HG03159 (cell line): ENCODE measurements around the gene KCNG1.

Source experiments
- ATAC-seq: cut with Tn5 transposase; IDR thresholded peaks from one replicate; pipeline ENCODE4 v1.9.1; 2021; ENCODE audit warnings: mild to moderate bottlenecking, moderate library complexity; ENCODE audit not compliant: unreplicated experiment

The KCNG1 gene

GRCh38 chr20:51036226-51036625 lies 13.3 kb upstream of the KCNG1 start:
- ATAC-seq, result no peak

- ATAC-seq, result no peak
Observed at GRCh38 chr20:51034988-51035656, 12.2 kb upstream of the KCNG1 start.

GRCh38 chr20:51034476-51034875 lies 11.6 kb upstream of the KCNG1 start:
- ATAC-seq, result no peak

- ATAC-seq, result no peak
Observed at GRCh38 chr20:51029963-51030920, 7.3 kb upstream of the KCNG1 start.

GRCh38 chr20:51029556-51029955 lies 6.6 kb upstream of the KCNG1 start:
- no peak for ATAC-seq

- ATAC-seq, result no peak
Observed at GRCh38 chr20:51028616-51029212, 5.8 kb upstream of the KCNG1 start.

GRCh38 chr20:51027035-51027795 lies 4.3 kb upstream of the KCNG1 start:
- ATAC-seq, result no peak

- ATAC-seq, result no peak
Observed at GRCh38 chr20:51026269-51026668, 3.4 kb upstream of the KCNG1 start.

- ATAC-seq, result no peak
Observed at GRCh38 chr20:51024761-51025160, 1.9 kb upstream of the KCNG1 start.

GRCh38 chr20:51023617-51024155 lies 779 bp upstream of the KCNG1 start:
- no peak for ATAC-seq

- ATAC-seq, result no peak
Observed at GRCh38 chr20:51022227-51022802, 592 bp downstream of the KCNG1 start.

GRCh38 chr20:51021067-51022025 lies 1.6 kb downstream of the KCNG1 start:
- no peak for ATAC-seq

GRCh38 chr20:51020657-51021056 lies 2.2 kb downstream of the KCNG1 start:
- no peak for ATAC-seq

GRCh38 chr20:51019656-51020592 lies 3.0 kb downstream of the KCNG1 start:
- ATAC-seq, result no peak

- no peak for ATAC-seq
Observed at GRCh38 chr20:51017251-51017650, 5.7 kb downstream of the KCNG1 start.

GRCh38 chr20:51016521-51016920 lies 6.4 kb downstream of the KCNG1 start:
- ATAC-seq, result no peak

- ATAC-seq, result no peak
Observed at GRCh38 chr20:51014797-51015722, 7.8 kb downstream of the KCNG1 start.
